IPS-11a (cell line): ENCODE results near the gene EXOC7.

ENCODE experiments used
- H3K4me3 ChIP-seq: one replicate; pipeline ENCODE4 v1.5.1; 2013; ENCODE audit warnings: low read depth, low read length, control low read depth

EXOC7 gene

GRCh38 chr17:76103274-76104139 is at the start of gene EXOC7:
TSS of gene EXOC7 (minus strand) at chr17:76103787. CDS start at chr17:76103692, 95 bp downstream.
- peak within 1 kb of the TSS; percentile 91 for H3K4me3 ChIP-seq

DNA sequence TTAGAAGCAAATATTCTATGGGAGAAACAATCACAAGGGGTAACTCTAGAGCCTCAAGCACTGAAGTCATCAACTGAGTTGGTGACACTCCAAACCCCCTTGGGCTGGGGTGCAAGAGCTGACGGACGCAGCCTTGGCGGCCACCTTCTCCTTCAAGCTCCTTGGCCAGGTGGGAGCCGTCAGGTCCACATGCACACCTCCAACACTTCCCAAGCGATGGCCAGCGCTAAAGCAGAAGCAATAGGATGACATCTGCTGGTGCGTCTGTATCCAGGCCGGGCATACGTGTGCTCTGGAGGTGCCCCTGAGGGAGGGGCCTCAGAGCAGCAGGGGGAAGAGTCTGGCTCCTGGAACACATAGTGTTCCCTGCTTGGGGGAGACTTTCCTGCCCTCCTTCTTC is 49.6 kb upstream of the EXOC7 start:
- no peak overlapping the region for H3K4me3 ChIP-seq

DNA sequence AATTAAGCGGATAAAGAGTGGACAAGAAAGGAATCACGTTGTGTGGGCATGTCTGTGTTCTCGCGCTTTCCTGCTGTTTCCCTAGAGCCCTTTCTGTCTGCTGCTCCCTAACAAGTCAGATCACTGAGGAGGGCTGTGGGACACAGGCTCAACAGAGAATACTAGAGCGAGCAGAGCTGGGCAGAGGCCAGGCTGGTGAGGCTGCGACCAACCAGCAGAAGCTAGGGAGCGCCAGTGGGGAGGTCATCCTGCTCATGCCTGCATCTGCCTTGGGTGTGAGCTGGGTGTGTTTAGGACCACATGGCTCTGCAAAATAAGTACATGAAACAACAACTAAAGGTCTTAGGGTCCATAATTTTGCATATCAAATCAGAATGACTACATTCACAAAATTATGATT is 49.0 kb upstream of the EXOC7 start:
- H3K4me3 ChIP-seq, result no peak overlapping the region

GRCh38 chr17:76151896-76152454 is 48.4 kb upstream of the EXOC7 start:
- H3K4me3 ChIP-seq, result no peak overlapping the region

- H3K4me3 ChIP-seq, result no peak overlapping the region
Observed at GRCh38 chr17:76150712-76151622, 47.4 kb upstream of the EXOC7 start.

GRCh38 chr17:76149214-76149613 is 45.6 kb upstream of the EXOC7 start:
- H3K4me3 ChIP-seq, result no peak overlapping the region

DNA sequence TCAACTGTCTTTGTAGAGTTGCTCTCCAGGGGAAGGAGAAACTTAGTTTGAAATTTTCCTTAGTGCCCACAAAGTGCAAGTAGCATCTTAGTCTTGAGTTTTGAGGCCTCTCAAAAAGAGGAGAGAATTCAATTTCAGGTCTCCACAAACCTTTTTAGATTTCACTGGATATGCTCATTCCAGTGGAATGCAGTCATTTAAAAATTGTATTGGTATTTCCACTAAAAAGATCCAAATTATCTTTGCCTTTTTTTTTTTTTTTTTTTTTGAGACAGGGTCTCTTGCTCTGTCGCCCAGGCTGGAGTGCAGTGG is 44.4 kb upstream of the EXOC7 start:
- no peak overlapping the region for H3K4me3 ChIP-seq

- no peak overlapping the region for H3K4me3 ChIP-seq
Observed at GRCh38 chr17:76147211-76148014, 43.8 kb upstream of the EXOC7 start.

DNA sequence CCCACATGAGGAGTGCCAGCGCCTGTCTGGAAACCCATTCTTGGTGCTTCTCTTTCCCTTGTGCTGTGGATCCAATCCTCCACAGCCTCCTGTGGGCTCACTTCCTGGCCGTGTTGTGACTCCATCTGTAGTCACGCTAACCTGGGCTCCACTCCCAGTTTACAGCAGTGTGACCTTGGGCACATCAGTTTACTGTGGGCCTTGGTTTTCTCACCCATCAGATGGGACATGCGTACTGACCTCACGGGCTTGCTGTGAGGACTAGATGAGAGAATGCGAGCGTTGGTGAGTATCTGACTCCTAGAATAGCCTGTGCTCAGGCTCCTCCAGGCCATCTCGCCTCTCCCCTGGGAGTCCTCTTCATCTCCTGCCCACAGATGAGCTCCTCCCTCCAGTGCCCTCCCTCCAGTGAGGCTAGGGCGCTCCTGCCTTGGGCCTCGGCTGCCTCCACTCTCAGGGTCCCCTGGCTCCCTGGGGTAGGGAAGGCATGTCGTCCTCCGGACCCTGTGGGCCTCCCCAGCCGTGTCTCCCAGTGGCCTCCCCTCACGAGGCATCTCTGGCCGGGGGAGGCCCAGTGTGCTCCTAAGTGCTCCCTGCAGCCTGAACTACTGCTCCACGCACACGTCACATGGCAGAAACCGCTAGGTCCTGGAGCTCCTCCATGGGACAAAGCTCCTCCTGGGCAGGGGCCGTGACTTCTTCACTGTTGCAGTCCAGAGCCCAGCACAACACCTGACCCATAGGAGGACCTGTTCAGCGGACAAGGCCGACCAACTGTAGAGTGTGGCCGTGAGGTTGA is 42.7 kb upstream of the EXOC7 start:
- no peak overlapping the region for H3K4me3 ChIP-seq

- no peak overlapping the region for H3K4me3 ChIP-seq
Observed at GRCh38 chr17:76145231-76146052, 41.9 kb upstream of the EXOC7 start.

- no peak overlapping the region for H3K4me3 ChIP-seq
Observed at GRCh38 chr17:76142585-76143041, 39.0 kb upstream of the EXOC7 start.

- H3K4me3 ChIP-seq, result no peak overlapping the region
Observed at GRCh38 chr17:76142039-76142584, 38.5 kb upstream of the EXOC7 start.

DNA sequence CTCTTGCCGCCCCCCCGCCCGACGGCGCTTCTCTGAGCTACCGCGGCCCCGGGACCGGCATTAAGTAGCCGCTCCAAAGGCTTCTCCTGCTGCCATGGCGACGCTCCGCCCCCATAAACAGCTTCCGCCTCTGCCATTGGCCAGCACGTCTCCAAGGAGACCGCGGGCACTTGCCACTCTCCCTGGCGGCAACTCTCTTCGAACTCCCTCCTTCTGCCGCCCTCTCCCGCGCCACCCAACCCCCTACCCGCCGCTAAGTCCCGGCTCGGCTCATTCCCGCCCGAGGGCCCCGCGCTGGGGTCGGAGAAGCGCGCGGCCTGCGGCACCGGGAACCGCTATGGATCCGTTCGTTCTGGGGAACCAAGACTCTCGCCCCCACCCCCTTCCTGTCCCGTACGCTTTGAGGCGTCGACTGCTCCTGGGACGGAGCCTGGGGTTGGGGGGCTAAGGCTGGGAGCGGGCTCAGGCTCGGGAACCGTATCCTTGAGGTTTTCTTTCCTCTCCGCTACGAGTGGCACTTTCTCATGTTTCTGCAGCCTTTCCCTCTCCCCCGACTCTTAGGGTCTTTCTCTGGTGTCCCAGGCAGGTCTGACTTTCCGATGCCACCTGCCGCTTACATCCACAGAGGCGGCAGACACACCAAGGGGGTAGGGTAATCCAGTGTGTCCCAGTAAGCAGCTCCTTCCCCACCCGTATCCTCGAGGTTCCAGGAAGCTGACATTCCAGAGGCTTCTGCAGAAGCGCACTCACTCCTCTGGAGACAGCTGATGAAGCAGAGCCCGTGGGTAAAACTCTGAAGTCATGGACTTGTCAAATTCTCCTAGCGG is 37.8 kb upstream of the EXOC7 start, which contains the start of gene FOXJ1:
Gene FOXJ1, minus strand, starts transcription at position 34 of the 827 bp plus-strand sequence. CDS start 850 bp downstream, outside the sequence.
- peak within 1 kb of the TSS; percentile 48 for H3K4me3 ChIP-seq

DNA sequence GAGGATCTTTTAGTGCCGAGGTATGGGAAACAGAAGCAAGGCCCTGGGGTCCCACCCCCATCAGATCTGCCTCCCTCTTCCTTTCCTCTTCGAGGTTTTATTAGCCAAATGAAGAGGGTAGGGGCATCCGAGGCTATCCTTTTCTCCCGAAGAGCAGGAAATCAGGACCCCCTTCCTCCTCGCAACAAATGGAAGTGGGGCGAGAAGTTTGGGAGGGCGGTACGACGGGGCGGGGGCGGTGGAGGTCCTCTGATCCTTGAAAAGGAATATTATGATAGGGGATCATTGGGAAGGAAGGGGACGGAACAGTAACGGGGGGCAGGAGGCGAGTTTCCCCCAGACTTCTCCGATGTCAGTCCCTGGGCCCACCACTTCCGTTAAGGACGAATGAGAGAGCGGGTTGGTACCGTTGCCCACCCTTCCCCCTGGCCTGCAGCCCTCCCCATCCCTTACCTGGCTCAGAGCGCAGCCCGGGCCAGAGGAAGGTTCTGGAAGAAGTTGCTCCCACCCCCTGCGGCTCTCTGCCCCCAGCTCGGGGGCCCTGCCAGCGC is 37.1 kb upstream of the EXOC7 start:
- H3K4me3 ChIP-seq, result peak overlapping the region; percentile 38

GRCh38 chr17:76139801-76140660 is 36.4 kb upstream of the EXOC7 start:
- peak overlapping the region; percentile 38 for H3K4me3 ChIP-seq
